ACHN (cell line): ENCODE results near the gene BANP.
"Not testable (repeated sequence)": the region's sequence is repeated elsewhere in the genome, so short reads cannot be mapped to it uniquely, and the experiment has no call there.

Source experiments
- DNase-seq: peaks from one replicate; pipeline ENCODE4 v3.0.0-alpha.2; 2015
- in situ Hi-C: cut with HindIII; loops from 2 replicates; pipeline ENCODE4 v1.10.0; 2017; ENCODE audit warnings: low sequenced_read_pairs, low pct_ligation_motif_present, low pct_unique_long_range_greater_than_20kb

BANP gene

DNA sequence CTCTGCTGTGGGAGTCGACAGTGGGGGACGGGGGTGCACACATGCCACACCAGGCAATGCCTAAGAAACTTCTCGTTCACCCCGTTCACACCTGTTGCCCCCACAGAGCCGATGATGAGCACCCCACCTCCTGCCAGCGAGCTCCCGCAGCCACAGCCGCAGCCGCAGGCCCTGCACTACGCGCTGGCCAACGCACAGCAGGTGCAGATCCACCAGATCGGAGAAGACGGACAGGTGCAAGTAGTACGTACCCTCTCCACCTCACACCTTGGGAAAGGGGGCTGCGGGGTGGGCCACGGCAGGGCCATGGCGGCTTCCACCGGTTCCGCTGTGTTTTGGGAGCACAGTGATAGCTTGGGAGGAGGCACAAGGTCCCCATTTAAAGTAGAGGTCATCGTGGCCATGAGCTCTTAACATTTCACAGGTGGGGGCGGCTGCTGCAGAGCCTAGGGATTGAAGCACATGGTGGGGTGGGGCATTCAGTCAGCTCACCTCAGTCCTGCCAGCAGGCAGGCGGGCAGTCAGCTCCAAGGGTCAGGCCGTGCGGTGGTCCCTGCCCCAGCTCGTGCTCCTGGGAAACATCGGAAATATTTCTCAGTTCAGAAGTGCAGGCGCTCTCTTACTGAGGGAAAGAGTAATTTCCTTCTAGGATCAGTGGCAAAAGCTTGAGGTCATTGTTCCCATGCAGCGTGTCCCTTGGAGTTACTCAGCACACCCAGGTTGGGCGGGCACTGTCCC, 81.9 kb downstream of the BANP start:
- in situ Hi-C loops, DNase-seq: not testable (repeated sequence)

DNA sequence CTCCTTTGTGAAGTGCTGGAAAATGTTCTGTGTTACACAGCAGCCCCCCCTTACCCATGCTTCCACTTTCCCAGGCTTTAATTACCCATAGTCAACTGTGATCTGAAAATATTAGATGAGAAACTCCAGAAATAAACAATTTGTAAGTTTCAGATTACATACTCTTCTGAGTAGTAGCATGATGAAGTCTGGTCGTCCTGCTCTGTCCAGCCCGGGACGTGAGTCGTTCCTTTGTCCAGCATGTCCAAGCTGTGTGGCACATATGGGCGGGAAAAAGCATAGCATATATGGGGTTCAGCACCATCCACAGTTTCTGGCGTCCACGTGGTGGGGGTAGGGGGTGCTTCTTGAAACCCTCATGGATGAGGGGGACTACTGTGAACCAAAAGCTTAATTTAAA, 83.5 kb downstream of the BANP start:
- in situ Hi-C loops, result no loop called here
- DNase-seq, result no peak

DNA sequence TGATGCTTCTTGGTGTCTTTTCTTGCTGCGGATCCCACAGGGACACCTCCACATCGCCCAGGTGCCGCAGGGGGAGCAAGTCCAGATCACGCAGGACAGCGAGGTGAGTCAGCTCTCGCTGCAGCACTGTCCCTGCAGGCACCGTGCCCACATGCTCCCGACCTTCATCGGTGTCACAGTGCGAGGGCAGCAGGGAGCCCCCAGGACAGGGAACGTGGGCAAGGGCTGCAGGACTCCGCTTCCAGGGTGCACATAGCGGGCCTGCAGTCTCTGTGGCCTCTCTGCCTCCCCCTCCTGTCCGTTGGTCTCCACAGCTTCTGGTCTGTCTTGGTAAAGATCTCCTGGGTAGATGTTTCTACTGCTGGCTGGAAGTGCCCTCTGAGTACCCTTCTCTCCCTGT, 84.1 kb downstream of the BANP start:
- no peak for DNase-seq
- in situ Hi-C loops, result no loop called here

GRCh38 chr16:88035884-88036639, 84.8 kb downstream of the BANP start:
- DNase-seq, in situ Hi-C loops: not testable (repeated sequence)

DNA sequence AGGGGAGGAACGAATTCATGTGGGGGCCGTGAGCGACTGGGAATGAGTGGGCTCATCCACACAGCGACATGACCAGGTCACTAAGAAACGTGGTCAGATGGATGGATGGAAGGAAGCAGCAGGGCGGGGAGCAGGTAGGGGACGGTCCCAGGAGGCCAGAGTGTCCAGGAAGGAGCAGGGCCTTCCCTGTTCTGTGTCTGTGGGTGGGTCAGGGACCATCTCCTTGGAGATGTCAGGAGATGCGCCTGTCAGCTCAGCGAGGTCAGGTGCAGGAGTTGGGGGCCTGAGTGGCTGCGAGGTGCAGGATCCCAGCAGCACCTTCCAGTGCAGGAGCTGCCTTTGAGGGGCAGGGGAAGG, 85.4 kb downstream of the BANP start:
- DNase-seq, in situ Hi-C loops: not testable (repeated sequence)

DNA sequence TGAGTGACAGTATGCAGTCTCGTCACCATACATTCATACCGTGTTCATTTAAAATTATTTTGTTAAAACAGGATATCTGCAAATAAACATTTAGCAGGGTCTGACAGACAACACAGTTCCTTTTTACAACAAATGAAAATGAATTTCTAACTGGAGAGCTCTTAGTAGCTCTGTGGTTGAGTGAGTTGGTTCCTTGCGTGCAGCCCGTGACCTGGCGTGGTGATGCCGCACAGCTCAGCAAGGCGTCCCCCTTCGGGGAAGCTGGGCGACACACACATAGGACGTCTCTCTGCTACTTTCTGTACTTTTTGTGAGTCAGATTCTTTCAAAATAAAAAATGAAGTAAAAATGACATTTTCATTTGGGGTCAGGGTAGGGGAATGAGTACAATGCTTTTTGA, 86.1 kb downstream of the BANP start:
- DNase-seq, in situ Hi-C loops: not testable (repeated sequence)

- in situ Hi-C loops, DNase-seq: not testable (repeated sequence)
Measured at GRCh38 chr16:88037876-88038525, 86.8 kb downstream of the BANP start.

GRCh38 chr16:88038526-88038908, 87.3 kb downstream of the BANP start:
- in situ Hi-C loops, DNase-seq: not testable (repeated sequence)

DNA sequence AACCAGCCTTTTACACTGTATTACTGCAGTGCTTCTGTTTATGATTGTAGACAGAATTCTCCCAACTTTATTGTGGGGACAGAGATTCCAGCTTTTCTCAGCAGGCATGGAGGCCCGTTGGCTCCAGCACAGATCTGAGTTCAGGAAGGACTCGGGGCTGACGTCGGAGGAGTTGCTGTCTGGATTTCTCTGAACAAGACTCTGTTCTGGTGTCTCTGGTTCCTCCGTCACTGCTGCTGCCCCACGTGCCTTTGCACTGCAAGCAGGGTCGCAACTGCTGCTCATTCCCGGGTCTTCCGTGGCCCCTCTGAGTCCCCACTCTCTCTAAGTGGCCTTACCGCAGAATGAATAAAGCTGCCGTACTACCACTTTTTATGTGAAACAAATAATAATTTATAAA, 88.4 kb downstream of the BANP start:
- in situ Hi-C loops, result no loop called here
- no peak for DNase-seq

- in situ Hi-C loops, DNase-seq: not testable (repeated sequence)
Measured at GRCh38 chr16:88040196-88040876, 89.1 kb downstream of the BANP start.

- in situ Hi-C loops, DNase-seq: not testable (repeated sequence)
Measured at GRCh38 chr16:88040877-88041244, 89.6 kb downstream of the BANP start.

DNA sequence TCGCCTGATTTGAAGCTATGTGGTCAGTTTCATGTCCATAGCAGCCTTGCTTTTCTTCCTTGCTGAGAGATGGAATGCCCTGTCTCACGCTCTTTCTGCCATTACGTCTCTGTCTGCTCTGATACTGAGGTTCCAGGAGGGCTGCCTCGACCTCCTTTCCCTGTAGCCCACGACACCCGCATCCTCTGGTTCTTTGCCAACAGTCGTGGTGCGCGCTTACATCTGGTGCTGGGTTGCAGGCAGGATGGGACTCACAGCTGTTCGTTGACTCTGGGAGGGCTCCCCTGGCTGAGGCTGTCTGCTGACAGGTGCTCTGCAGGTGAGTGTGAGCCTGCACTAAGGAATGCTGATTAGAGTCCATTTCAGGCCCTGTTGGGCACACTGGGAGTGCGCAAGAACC, 90.3 kb downstream of the BANP start:
- in situ Hi-C loops, DNase-seq: not testable (repeated sequence)

- DNase-seq, result not testable (repeated sequence)
Measured at GRCh38 chr16:88041986-88042562, 90.8 kb downstream of the BANP start.

DNA sequence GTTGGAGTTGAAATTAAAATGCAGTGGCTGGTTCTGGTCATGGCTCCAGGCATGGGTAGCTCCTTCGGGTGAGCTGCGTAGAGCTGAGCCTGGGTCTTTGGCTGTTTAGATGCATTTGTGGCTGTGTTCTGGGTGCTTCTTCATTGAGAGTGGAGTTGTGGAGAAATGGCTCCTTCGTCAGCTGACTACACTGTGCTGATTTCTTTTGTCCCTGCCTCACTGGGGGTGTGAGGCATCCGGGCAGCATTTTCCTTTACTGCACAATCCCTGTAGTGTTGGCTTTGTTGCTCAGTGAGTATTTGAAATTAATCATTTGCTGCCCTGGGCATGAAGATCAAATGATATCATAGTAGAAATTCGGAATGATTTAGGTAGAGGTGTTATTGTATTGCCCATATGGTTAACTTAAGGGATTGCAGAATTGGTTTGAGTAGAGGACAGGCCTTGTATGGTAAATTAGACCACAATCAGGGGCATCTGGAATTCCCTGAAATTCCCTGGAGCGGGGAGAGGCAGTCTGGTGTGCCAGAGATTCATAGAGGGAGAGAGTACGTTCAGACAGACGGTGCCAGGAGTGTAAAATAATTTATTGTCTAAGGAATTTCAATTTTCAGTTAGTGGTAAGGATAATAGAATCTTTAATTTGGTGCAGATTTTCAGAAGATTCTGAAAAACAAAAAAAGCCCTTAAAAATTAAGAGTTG, 92.1 kb downstream of the BANP start:
- DNase-seq, in situ Hi-C loops: not testable (repeated sequence)

More at GRCh38 chr16:88041986-88042562, 90.8 kb downstream of the BANP start:
- in situ Hi-C loops, result not testable (repeated sequence)

- DNase-seq, in situ Hi-C loops: not testable (repeated sequence)
Measured at GRCh38 chr16:88044121-88044581, 92.9 kb downstream of the BANP start.

DNA sequence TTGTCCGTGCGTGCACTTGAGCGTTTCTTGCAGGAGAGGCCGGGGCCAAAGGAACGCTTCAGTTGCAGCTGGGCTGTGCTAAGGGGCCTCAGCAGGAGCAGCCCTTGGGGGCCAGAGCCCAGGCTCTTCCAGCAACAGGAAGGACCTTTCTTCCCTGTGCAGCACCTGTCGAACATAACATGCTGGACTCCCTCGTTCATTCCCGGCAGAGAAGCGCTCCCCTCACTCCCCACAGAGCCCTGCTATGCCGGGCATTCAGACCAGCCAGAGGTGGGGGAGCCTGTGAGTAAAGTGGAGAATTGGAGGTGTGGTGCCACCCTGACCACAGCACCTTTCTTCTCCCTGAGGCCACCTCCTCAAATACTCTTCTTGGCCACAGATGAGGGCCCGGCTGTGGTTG, 94.1 kb downstream of the BANP start:
- DNase-seq, in situ Hi-C loops: not testable (repeated sequence)

GRCh38 chr16:88045820-88046303, 94.6 kb downstream of the BANP start:
- no peak for DNase-seq
- in situ Hi-C loops, result no loop called here

GRCh38 chr16:88047462-88047861, 96.2 kb downstream of the BANP start:
- no peak for DNase-seq
- in situ Hi-C loops, result no loop called here
